BLaER1 (cell line): ENCODE results near the gene KRT37.
"Not testable (repeated sequence)": the region's sequence is repeated elsewhere in the genome, so short reads cannot be mapped to it uniquely, and the experiment has no call there.

Source experiments
- H3K27ac ChIP-seq: shearing (Covaris generic); formaldehyde crosslinking; 2 replicates; pipeline ENCODE4 v1.8.1; 2022
- H3K27me3 ChIP-seq: shearing (Covaris generic); formaldehyde crosslinking; 2 replicates; pipeline ENCODE4 v1.8.1; 2022
- H3K36me3 ChIP-seq: shearing (Covaris generic); formaldehyde crosslinking; 2 replicates; pipeline ENCODE4 v1.8.1; 2022
- H3K4me1 ChIP-seq: shearing (Covaris generic); formaldehyde crosslinking; 2 replicates; pipeline ENCODE4 v1.8.1; 2022
- H3K4me2 ChIP-seq: shearing (Covaris generic); formaldehyde crosslinking; 2 replicates; pipeline ENCODE4 v1.8.1; 2022
- H3K4me3 ChIP-seq: shearing (Covaris generic); formaldehyde crosslinking; 2 replicates; pipeline ENCODE4 v1.8.1; 2022
- H3K9ac ChIP-seq: shearing (Covaris generic); formaldehyde crosslinking; 2 replicates; pipeline ENCODE4 v1.8.1; 2022
- H3K9me3 ChIP-seq: shearing (Covaris generic); formaldehyde crosslinking; 2 replicates; pipeline ENCODE4 v1.8.1; 2022
- H4K20me1 ChIP-seq: shearing (Covaris generic); formaldehyde crosslinking; 2 replicates; pipeline ENCODE4 v1.8.1; 2022
- Cebpa-rat ChIP-seq: shearing (Covaris generic); IDR thresholded peaks from 2 replicates; pipeline ENCODE4 v1.8.1; 2022

Gene KRT37

GRCh38 chr17:41395611-41396010 is 28.8 kb downstream of the KRT37 start:
- no peak overlapping the region for H3K4me3 ChIP-seq
- TF ChIP-seq Cebpa-rat, result no peak
- H3K27me3 ChIP-seq, result no peaks in the 10 kb centered on the region
- no peak overlapping the region for H3K4me2 ChIP-seq
- no peak overlapping the region for H3K27ac ChIP-seq
- no peaks in the 10 kb centered on the region for H4K20me1 ChIP-seq
- no peaks in the 10 kb centered on the region for H3K4me1 ChIP-seq
- H3K9ac ChIP-seq, result no peak overlapping the region
- no peaks in the 10 kb centered on the region for H3K9me3 ChIP-seq
- no peaks in the 10 kb centered on the region for H3K36me3 ChIP-seq

- not testable (repeated sequence) for H3K4me1 ChIP-seq, H3K27ac ChIP-seq, H3K9ac ChIP-seq, H3K4me3 ChIP-seq, H3K9me3 ChIP-seq, H3K27me3 ChIP-seq, H3K4me2 ChIP-seq, H4K20me1 ChIP-seq, H3K36me3 ChIP-seq
Observed at GRCh38 chr17:41395044-41395443, 29.3 kb downstream of the KRT37 start.

- Histone ChIP-seq H3K4me3 (no peak overlapping the region), H3K9ac (no peak overlapping the region), H3K9me3 (no peaks in the 10 kb centered on the region), H3K36me3 (no peaks in the 10 kb centered on the region), H4K20me1 (no peaks in the 10 kb centered on the region), H3K27me3 (no peaks in the 10 kb centered on the region), H3K4me2 (no peak overlapping the region), H3K4me1 (no peaks in the 10 kb centered on the region), H3K27ac (no peak overlapping the region)
- TF ChIP-seq Cebpa-rat, result no peak
Observed at GRCh38 chr17:41394254-41394996, 30.0 kb downstream of the KRT37 start.

- Histone ChIP-seq H3K4me1 (no peaks in the 10 kb centered on the region), H3K27me3 (no peaks in the 10 kb centered on the region), H4K20me1 (no peaks in the 10 kb centered on the region), H3K4me2 (no peak overlapping the region), H3K9ac (no peak overlapping the region), H3K9me3 (no peaks in the 10 kb centered on the region), H3K36me3 (no peaks in the 10 kb centered on the region), H3K4me3 (no peak overlapping the region), H3K27ac (no peak overlapping the region)
- no peak for TF ChIP-seq Cebpa-rat
Observed at GRCh38 chr17:41393826-41394225, 30.6 kb downstream of the KRT37 start.

- Histone ChIP-seq H3K36me3 (no peaks in the 10 kb centered on the region), H4K20me1 (no peaks in the 10 kb centered on the region), H3K9me3 (no peaks in the 10 kb centered on the region), H3K9ac (no peak overlapping the region), H3K27ac (no peak overlapping the region), H3K4me2 (no peak overlapping the region), H3K4me1 (no peaks in the 10 kb centered on the region), H3K27me3 (no peaks in the 10 kb centered on the region), H3K4me3 (no peak overlapping the region)
- TF ChIP-seq Cebpa-rat, result no peak
Observed at GRCh38 chr17:41393294-41393693, 31.1 kb downstream of the KRT37 start.

- Histone ChIP-seq H3K27ac (no peak overlapping the region), H3K36me3 (no peaks in the 10 kb centered on the region), H3K4me3 (no peak overlapping the region), H3K9me3 (peaks cover 6% of the 10 kb centered on the region), H4K20me1 (no peaks in the 10 kb centered on the region), H3K27me3 (no peaks in the 10 kb centered on the region), H3K9ac (no peak overlapping the region), H3K4me1 (no peaks in the 10 kb centered on the region), H3K4me2 (no peak overlapping the region)
- TF ChIP-seq Cebpa-rat, result no peak
Observed at GRCh38 chr17:41392278-41392677, 32.1 kb downstream of the KRT37 start.

GRCh38 chr17:41391535-41391934 is 32.9 kb downstream of the KRT37 start:
- no peak overlapping the region for H3K9ac ChIP-seq
- H3K4me3 ChIP-seq, result no peak overlapping the region
- TF ChIP-seq Cebpa-rat, result no peak
- no peaks in the 10 kb centered on the region for H4K20me1 ChIP-seq
- no peak overlapping the region for H3K4me2 ChIP-seq
- H3K27me3 ChIP-seq, result no peaks in the 10 kb centered on the region
- no peaks in the 10 kb centered on the region for H3K36me3 ChIP-seq
- H3K27ac ChIP-seq, result no peak overlapping the region
- no peaks in the 10 kb centered on the region for H3K4me1 ChIP-seq
- peaks cover 13% of the 10 kb centered on the region for H3K9me3 ChIP-seq

- Histone ChIP-seq H3K27ac (no peak overlapping the region), H3K4me3 (no peak overlapping the region), H3K4me1 (no peaks in the 10 kb centered on the region), H3K9ac (no peak overlapping the region), H3K9me3 (peaks cover 19% of the 10 kb centered on the region), H3K4me2 (no peak overlapping the region), H4K20me1 (no peaks in the 10 kb centered on the region), H3K27me3 (no peaks in the 10 kb centered on the region), H3K36me3 (no peaks in the 10 kb centered on the region)
- no peak for TF ChIP-seq Cebpa-rat
Observed at GRCh38 chr17:41390411-41390938, 33.9 kb downstream of the KRT37 start.

- H3K9ac ChIP-seq, result no peak overlapping the region
- no peak for TF ChIP-seq Cebpa-rat
- H3K4me3 ChIP-seq, result no peak overlapping the region
- no peaks in the 10 kb centered on the region for H3K36me3 ChIP-seq
- H3K9me3 ChIP-seq, result peaks cover 19% of the 10 kb centered on the region
- no peaks in the 10 kb centered on the region for H3K27me3 ChIP-seq
- no peak overlapping the region for H3K27ac ChIP-seq
- no peak overlapping the region for H3K4me2 ChIP-seq
- H3K4me1 ChIP-seq, result no peaks in the 10 kb centered on the region
- H4K20me1 ChIP-seq, result no peaks in the 10 kb centered on the region
Observed at GRCh38 chr17:41387670-41388069, 36.7 kb downstream of the KRT37 start.

- no peak for TF ChIP-seq Cebpa-rat
- Histone ChIP-seq H3K4me1 (no peaks in the 10 kb centered on the region), H4K20me1 (no peaks in the 10 kb centered on the region), H3K36me3 (no peaks in the 10 kb centered on the region), H3K4me2 (no peak overlapping the region), H3K9me3 (peaks cover 19% of the 10 kb centered on the region), H3K27me3 (no peaks in the 10 kb centered on the region), H3K9ac (no peak overlapping the region), H3K4me3 (no peak overlapping the region), H3K27ac (no peak overlapping the region)
Observed at GRCh38 chr17:41386227-41386626, 38.2 kb downstream of the KRT37 start.

GRCh38 chr17:41383690-41384089 is 40.7 kb downstream of the KRT37 start:
- no peak for TF ChIP-seq Cebpa-rat
- no peak overlapping the region for H3K27ac ChIP-seq
- H3K27me3 ChIP-seq, result no peaks in the 10 kb centered on the region

More at GRCh38 chr17:41383690-41384089, 40.7 kb downstream of the KRT37 start:
- Histone ChIP-seq H3K4me2 (no peak overlapping the region), H4K20me1 (no peaks in the 10 kb centered on the region), H3K9me3 (peaks cover 19% of the 10 kb centered on the region), H3K36me3 (no peaks in the 10 kb centered on the region), H3K9ac (no peak overlapping the region), H3K4me3 (no peak overlapping the region), H3K4me1 (no peaks in the 10 kb centered on the region)
